Left ventricle myocardium superior (tissue), 1 donor: ENCODE results near the gene PSMB9. TPM values are rescaled to one million over a fixed set of nuclear protein-coding genes. Genes with fewer than 3 reads are reported as not detected.
A peak's percentile ranks its signal among the peaks of the same experiment; 100 is the strongest.
"Not testable (repeated sequence)": the region's sequence is repeated elsewhere in the genome, so short reads cannot be mapped to it uniquely, and the experiment has no call there.

Experiments used
- ATAC-seq: fragments of 200-7000 bp; cut with Tn5 transposase; one replicate; pipeline ENCODE4 v1.9.1; 2020; ENCODE audit warnings: mild to moderate bottlenecking, moderate library complexity
- DNase-seq: peaks from one replicate; pipeline ENCODE4 v3.0.0-alpha.2; 2020
- intact Hi-C: fragments of 100-400 bp; cut with micrococcal nuclease; formaldehyde crosslinking; loops from one replicate; pipeline ENCODE4 v1.11.0; 2022
- long read RNA-seq: library from polyadenylated mRNA; unstranded; transcript quantifications from one replicate; pipeline ENCODE4 v2.0.0, GENCODE V29; 2021
- total RNA-seq: library from RNA; stranded (reverse); fragmentation: NEBNext Ultra II Directional; extraction: Animal tissue kit (Norgen Biotek cat#: 25700); gene quantifications from one replicate; pipeline ENCODE4 v1.2.1, GENCODE V29; 2021
- donor health status: DM: no; HTN: yes; CAD: no; lungs with severe emphysema.

The PSMB9 gene
- 16.3 TPM for total RNA-seq
- long read RNA-seq, transcript PSMB9-207 (6 exons, 782 nt): major isoform, 6 of 11 reads
- long read RNA-seq, partial matches to known transcripts: 4 of 11 reads
- long read RNA-seq, other reads (novel, unspliced or antisense): 1 of 11 reads

DNA sequence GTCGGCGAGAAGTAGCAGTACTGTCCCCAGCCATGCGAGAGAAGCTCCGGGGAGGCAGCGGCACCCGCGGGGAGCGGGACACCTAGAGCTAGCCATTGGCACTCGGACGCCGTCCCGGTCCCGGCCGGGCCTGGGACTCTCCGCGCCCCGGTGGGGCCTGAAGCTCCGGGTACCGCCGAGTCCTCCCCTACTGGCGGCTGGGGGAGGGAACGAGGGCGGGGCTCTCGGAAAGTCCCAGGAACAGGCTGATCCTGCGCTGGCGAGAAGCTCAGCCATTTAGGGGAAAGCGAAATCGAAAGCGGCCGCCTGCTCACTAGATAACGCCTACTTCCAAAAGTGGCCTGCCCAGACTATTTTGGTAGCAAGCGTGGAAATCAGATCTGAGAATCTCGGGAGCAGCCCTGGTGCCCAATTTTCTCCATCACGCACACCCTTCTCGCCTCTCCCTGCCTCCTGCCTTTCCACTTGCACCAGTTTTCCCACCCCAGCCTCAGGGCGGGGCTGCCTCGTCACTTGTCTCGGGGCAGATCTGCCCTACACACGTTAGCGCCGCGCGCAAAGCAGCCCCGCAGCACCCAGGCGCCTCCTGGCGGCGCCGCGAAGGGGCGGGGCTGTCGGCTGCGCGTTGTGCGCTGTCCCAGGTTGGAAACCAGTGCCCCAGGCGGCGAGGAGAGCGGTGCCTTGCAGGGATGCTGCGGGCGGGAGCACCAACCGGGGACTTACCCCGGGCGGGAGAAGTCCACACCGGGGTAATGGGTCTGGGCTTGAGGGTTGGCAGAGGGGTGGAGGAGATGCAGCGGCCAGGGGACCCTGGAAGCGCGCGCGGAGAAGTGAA lies at the start of gene PSMB9, which contains the start of gene TAP1:
Gene PSMB9 (plus strand): TSS at position 652 of the 835 bp plus-strand sequence. CDS start 38 bp downstream, at position 690.
Gene TAP1 (minus strand): TSS at position 164 of the 835 bp plus-strand sequence. CDS start 68 bp downstream, at position 96.
- peak; percentile 95 for ATAC-seq
- DNase-seq: peak; percentile 96
- intact Hi-C loops: no loop called here

DNA sequence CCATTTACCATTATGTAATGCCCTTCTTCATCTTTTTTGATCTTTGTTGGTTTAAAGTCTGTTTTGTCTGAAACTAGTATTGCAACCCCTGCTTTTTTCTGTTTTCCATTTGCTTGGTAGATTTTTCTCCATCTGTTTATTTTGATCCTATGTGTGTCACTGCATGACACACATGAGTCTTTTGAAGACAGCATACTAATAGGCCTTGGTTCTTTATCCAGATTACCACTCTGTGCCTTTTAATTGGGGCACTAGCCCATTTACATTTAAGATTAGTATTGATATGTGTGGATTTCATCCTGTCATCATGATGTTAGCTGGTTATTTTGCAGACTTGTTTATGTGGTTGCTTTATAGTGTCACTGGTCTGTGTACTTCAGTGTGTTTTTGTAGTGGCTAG lies 48.6 kb upstream of the PSMB9 start:
- DNase-seq, intact Hi-C loops, ATAC-seq: not testable (repeated sequence)

DNA sequence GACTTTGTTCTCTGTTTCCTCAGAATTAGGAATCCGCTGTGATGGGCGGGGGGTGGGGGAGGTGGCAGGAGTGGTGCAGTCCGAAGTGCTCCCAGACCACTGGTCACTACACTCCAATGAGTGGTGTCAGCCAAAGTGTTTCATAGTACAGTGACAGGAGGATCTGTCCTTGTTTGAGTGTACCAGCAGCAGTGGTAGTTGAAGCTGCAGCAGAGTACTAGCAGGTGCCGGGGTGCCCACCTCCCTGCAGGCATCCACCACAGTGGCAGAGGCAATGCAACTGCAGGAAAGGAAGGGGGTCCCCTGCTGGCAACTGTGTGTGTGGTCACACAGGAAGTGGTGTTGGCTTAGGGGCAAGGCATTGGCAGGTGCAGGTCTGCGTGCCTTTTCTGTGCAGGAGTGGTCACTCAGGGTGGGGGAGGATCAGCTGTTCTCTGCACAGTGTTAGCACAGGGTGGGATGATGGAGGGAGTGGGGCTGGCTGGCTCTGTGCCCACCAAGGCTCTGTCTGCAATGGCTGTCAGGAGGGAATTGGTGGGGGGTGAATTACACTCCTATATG lies 46.9 kb upstream of the PSMB9 start:
- ATAC-seq: no peak
- DNase-seq: no peak
- intact Hi-C loops: no loop called here

DNA sequence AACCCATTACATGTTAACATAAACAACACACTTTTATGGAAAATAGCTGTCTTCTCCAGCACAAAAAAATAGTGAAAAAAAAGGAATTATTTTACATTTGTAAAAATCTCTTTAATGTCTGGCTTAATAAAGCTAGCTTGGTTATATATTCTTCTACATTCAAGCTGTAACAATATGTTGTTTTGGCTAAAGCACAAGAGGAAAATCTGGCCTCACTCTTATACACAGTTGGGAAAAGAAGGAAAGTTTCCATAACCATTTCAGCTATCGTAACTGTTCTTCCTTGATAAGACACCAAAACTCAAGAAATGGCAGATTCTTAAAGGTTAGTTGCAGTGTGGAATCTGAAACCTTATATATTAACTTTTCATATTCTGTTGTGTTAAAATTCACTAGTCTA lies 44.8 kb upstream of the PSMB9 start:
- ATAC-seq (no peak), DNase-seq (no peak)
- intact Hi-C loops: no loop called here

GRCh38 chr6:32814145-32814544 lies 39.8 kb upstream of the PSMB9 start:
- DNase-seq (no peak), ATAC-seq (no peak)
- intact Hi-C loops: no loop called here

DNA sequence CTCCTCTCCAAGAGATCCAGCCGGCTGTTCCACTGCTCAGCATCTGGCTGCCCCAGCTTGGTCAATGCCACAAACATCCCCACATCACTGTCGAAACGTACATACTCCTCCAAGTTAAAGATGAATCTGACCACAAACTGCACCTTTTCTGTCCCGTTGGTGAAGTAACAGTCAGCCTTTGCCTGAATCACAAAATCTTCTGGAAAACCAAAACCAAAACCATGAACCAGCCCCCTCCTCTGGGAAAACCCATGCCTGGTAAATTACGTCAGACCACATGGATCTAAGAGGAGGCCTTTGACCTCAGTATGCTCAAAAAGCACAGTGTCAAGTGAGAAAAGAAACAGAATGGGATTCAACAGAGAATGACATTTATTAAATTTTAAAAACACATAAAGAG lies 38.9 kb upstream of the PSMB9 start:
- intact Hi-C loops: no loop called here
- peak; percentile 41 for ATAC-seq
- no peak for DNase-seq

DNA sequence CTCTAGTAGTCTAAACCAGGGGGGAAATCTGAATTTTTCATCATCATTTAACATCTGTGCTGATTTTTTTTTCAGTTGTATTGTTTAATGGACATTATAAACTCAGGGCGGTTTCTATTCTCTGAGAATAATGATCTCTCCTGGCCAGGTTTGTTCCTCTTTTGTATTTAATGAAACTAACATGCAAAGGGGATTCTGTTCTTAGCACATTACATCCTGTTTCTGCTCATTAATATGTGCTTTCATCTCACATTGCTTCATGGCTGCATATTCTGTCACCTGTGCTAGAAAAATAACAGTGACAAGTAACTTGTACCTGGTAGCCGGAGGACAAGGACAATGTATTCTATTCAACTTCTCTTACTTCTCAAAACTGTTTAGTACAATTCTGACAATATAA lies 38.0 kb upstream of the PSMB9 start:
- ATAC-seq: no peak
- no peak for DNase-seq
- intact Hi-C loops: no loop called here

GRCh38 chr6:32816746-32817204 lies 37.2 kb upstream of the PSMB9 start, which contains the start of gene HLA-DOB:
TSS of gene HLA-DOB (minus strand) at chr6:32817002. CDS start at chr6:32816951, 51 bp downstream.
- DNase-seq: no peak
- intact Hi-C loops: no loop called here
- no peak for ATAC-seq

DNA sequence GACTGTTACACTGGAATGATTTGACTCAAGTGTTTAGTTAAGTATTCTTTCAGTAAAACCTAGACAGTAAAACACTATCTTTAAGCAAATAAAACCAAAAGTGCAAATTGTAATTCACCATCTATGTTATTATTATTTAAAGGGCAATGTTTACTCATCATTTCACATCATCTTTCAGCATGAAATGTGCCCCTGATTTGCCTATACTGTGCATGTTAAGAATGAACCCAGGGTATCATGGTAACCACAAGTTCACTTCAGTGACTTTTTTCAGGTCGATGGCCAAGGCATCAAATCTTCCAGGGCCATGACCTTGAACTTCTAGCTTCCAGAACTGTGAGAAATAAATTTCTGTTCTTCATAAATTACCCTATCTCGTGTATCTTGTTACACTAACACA lies 35.1 kb upstream of the PSMB9 start:
- DNase-seq (no peak), ATAC-seq (no peak)
- intact Hi-C loops: no loop called here

DNA sequence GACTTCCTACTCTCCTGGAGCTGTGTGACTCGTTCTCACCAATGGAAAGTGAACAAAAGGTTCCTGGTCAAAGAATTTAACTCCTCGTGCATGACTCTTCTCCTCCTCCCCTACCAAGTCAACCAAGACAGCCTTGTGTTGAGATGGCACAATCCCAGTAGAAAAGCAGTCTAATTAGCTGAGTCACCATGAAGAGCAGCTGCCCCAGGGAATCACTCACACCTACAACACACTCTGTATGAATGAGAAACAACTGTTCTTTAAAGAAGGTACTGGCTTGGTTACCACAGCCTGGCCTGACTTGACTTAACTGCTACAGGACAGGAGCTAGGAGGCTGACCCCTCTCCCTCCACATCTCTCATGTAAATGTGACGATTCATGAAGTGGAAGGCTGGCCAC lies 34.3 kb upstream of the PSMB9 start:
- DNase-seq (no peak), ATAC-seq (no peak)
- intact Hi-C loops: no loop called here

GRCh38 chr6:32825966-32826365 lies 28.0 kb upstream of the PSMB9 start:
- peak; percentile 83 for ATAC-seq
- intact Hi-C loops: no loop called here
- no peak for DNase-seq

- no peak for ATAC-seq
- intact Hi-C loops: no loop called here
Measured at GRCh38 chr6:32827025-32827424, 27.0 kb upstream of the PSMB9 start.

DNA sequence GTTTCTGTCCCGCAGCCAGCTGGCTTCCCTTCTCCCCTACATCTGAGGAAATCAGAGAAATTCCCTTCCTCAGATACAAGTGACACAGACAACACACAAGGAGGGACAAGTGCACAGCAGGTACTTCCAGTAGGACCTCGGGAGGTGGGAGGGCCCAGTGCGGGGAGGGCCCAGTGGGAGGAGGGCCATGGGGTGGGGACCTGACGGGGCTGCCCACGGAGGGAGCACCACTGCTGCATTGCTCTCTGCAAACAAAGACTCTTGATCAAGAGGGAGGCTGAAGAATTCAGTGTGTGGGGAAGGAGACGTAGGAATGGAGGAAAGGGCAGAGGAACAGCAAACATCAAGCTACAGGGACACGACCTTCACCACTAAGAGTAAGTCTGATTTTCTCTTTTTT lies 24.5 kb upstream of the PSMB9 start:
- intact Hi-C loops: no loop called here

More at GRCh38 chr6:32827025-32827424, 27.0 kb upstream of the PSMB9 start:
- no peak for DNase-seq

GRCh38 chr6:32830017-32830416 lies 24.0 kb upstream of the PSMB9 start:
- DNase-seq (no peak), ATAC-seq (no peak)
- intact Hi-C loops: no loop called here

More for the DNA sequence above, 24.5 kb upstream of the PSMB9 start:
- no peak for ATAC-seq
- DNase-seq: no peak

DNA sequence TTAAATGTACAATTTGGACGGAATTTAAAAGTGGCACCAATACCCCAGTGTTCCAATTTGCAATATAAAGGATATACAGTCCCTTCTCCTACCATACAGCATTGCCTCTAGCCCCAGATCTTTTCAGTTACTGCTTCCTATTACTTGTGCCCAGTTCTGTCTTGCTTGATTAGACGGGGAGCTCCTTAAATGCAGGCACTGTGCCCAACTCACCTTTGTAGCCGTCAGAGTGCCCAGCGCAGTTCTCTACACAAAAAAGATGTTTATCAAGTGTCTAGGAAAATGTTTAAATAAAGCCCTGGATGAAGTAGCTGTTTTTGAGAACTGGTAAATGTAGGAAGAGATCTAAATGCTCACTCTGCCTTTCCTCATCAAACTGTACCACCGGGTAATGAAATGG lies 23.1 kb upstream of the PSMB9 start:
- DNase-seq: no peak
- intact Hi-C loops: no loop called here
- ATAC-seq: no peak

DNA sequence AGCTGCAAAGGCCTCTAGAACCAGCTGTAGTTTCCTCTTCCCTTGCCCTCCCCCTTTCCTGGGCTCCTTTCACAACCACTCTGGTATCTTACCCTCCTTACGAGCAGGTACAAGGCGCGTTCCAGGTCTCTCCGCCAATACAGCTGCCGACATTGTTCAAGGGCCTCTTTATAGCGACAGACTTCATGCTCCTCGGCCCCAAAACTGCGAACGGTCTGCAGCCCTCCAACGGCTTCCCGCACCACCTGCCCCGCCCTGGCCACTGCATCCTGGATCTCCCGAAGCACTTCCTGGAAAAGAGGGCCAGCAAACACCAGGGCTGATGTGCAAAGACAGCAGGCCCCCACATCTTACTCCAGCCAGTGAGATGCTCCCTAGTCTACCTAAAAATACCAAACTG lies 21.5 kb upstream of the PSMB9 start:
- ATAC-seq: no peak
- intact Hi-C loops: no loop called here

DNA sequence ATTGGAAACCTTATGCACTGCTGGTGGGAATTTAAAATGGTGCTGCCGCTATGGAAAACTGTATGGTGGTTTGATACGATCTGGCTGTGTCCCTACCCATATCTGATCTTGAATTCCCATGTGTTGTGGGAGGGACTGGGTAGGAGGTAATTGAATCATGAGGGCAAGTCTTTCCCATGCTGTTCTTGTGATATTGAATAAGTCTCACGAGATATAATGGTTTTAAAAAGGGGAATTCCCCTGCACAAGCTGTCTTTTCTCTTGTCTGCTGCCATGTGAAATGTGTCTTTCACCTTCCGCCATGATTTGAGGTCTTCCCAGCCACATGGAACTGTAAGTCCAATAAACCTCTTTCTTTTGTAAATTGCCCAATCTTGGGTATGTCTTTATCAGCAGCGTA lies 20.3 kb upstream of the PSMB9 start:
- intact Hi-C loops: no loop called here
- ATAC-seq (no peak), DNase-seq (no peak)

More for the DNA sequence above, 21.5 kb upstream of the PSMB9 start:
- no peak for DNase-seq

- intact Hi-C loops: loop anchor here (5.0 kb wide), 1 partner anchor 37 kb away; no protein-coding TSS in a partner anchor
- ATAC-seq (no peak), DNase-seq (no peak)
Measured at GRCh38 chr6:32835167-32835893, 18.7 kb upstream of the PSMB9 start.

- ATAC-seq: no peak
- intact Hi-C loops: loop anchor here (5.0 kb wide), 1 partner anchor 35 kb away; no protein-coding TSS in a partner anchor
- no peak for DNase-seq
Measured at GRCh38 chr6:32836873-32837272, 17.1 kb upstream of the PSMB9 start.
